Stomach (tissue), 9 donors: ENCODE results near the gene P2RX3. TPM values are rescaled to one million over a fixed set of nuclear protein-coding genes. Genes with fewer than 3 reads are reported as not detected.
"Not testable (repeated sequence)": the region's sequence is repeated elsewhere in the genome, so short reads cannot be mapped to it uniquely, and the experiment has no call there.

Source experiments
- DNase-seq, 2 donors: peaks; one replicate each; pipeline versions ENCODE4 v3.0.0 to v3.0.0-alpha.2; 2013 to 2019
- H3K27ac ChIP-seq, 5 donors: fragments of 200-600 bp in 4 of 5; sonication (generic) in 4 of 5; one replicate each; pipeline ENCODE4 v1.5.1; 2013 to 2019; ENCODE audit warnings: mild to moderate bottlenecking in 1 of 5, moderate library complexity in 1 of 5
- H3K27me3 ChIP-seq, 3 donors: fragments of 200-600 bp; sonication (generic); one replicate each; pipeline ENCODE4 v1.5.1; 2017 to 2019; ENCODE audit warnings: mixed run types in 1 of 3
- H3K36me3 ChIP-seq, 4 donors: fragments of 200-600 bp; sonication (generic); 1 replicate in 3 of 4; 2 replicates in 1 of 4; pipeline ENCODE4 v1.5.1; 2016 to 2019
- H3K4me1 ChIP-seq, 4 donors: fragments of 200-600 bp; sonication (generic); one replicate each; pipeline ENCODE4 v1.5.1; 2016 to 2019
- H3K4me3 ChIP-seq, 4 donors: fragments of 200-600 bp; sonication (generic) in 3 of 4; one replicate each; pipeline ENCODE4 v1.5.1; 2016 to 2019; ENCODE audit warnings: mild to moderate bottlenecking in 1 of 4
- H3K9me3 ChIP-seq, 4 donors: fragments of 200-600 bp; sonication (generic); one replicate each; pipeline ENCODE4 v1.5.1; 2016 to 2019
- EP300 ChIP-seq: sonication (generic); formaldehyde crosslinking; IDR thresholded peaks from one replicate; pipeline ENCODE4 v1.6.1; 2017; ENCODE audit warnings: antibody characterized with exemption
- POLR2A ChIP-seq, 4 donors: fragments of 450-650 bp; IDR thresholded peaks; one replicate each; pipeline ENCODE4 v1.6.1; 2016; ENCODE audit warnings: antibody characterized with exemption in 4 of 4, control low read depth in 2 of 4, mild to moderate bottlenecking in 1 of 4, moderate library complexity in 1 of 4
- POLR2AphosphoS5 ChIP-seq, 3 donors: sonication (generic); formaldehyde crosslinking; IDR thresholded peaks; one replicate each; pipeline ENCODE4 v1.6.1; 2016; ENCODE audit warnings: antibody characterized with exemption in 3 of 3
- WGBS, 5 donors: extraction: QIAGEN DNeasy Blood & Tissue Kit in 3 of 5; methylation state at CpG; one replicate each; pipeline versions ENCODE4 v1.1.5 to v1.1.7; 2013 to 2018; 5-methylcytosine and 5-hydroxymethylcytosine counted together
- intact Hi-C: fragments of 100-400 bp; cut with DNase I; formaldehyde crosslinking; loops from one replicate; pipeline ENCODE4 v1.15.1; 2023; ENCODE audit warnings: low total_unique reads
- polyA plus RNA-seq, 3 donors: library from polyadenylated mRNA; stranded (reverse); fragments of 200-250 nt; gene quantifications; one replicate each; pipeline ENCODE4 v1.2.3, GENCODE V29; 2013
- total RNA-seq, 5 donors: library from RNA; depleted of rRNA; stranded (reverse); fragments of >200 nt; gene quantifications; one replicate each; pipeline versions ENCODE4 v1.1.0 to v1.2.3, GENCODE V29; 2014 to 2016
- TF ChIP-seq, protein P1 (sequence below), 7 experiments: fragments of 450-650 bp in 4 of 7; fragments of 200-600 bp in 3 of 7; sonication (generic) in 3 of 7; IDR thresholded peaks; one replicate each; pipeline ENCODE4 v1.5.1; 2016 to 2019; ENCODE audit warnings: antibody characterized with exemption in 7 of 7, control low read depth in 2 of 7, mild to moderate bottlenecking in 1 of 7
- donor health status: healthy with polysubstance abuse.
- donor health status: Bipolar disorder and iron deficiency.
- donor health status: healthy.

P2RX3 gene
- total and polyA plus RNA-seq, 8 donors = 0.18 to 1.7 TPM; not detected in 6

DNA sequence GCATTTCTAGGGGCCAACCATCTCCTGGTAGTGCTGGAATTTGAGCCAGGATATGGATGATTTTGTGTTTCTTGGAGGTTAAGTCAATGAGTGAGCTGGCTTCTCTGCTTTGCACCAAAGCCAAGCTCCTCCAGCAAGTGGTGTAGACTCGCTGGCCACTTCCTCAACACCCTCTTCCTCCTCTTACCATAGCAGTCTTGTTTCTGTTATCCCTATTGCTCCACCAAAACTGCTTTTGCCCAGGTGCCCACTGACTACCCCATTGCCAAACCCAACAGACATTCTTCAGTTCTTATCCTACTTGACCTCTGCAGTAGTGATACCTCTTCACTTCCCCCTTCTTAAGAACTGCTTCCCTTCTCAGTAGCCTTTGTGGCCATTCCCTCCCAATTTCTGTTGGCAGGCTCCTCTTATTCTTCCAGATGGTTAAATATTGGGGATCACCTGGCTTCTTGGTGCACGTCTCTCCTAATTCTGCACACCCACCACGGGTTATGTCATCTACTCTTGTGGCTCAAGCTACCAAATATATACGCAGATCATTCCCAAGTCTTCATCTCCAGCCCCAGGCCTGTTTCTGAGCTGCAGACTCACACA lies 59.3 kb downstream of the P2RX3 start:
- Histone ChIP-seq H3K9me3 (no peaks in the 10 kb centered on the region), H3K36me3 (no peaks in the 10 kb centered on the region), H3K4me3 (no peak overlapping the region), H3K27me3 (no peaks in the 10 kb centered on the region), H3K27ac (no peak overlapping the region), H3K4me1 (no peaks in the 10 kb centered on the region)
- TF ChIP-seq, protein P1, sequence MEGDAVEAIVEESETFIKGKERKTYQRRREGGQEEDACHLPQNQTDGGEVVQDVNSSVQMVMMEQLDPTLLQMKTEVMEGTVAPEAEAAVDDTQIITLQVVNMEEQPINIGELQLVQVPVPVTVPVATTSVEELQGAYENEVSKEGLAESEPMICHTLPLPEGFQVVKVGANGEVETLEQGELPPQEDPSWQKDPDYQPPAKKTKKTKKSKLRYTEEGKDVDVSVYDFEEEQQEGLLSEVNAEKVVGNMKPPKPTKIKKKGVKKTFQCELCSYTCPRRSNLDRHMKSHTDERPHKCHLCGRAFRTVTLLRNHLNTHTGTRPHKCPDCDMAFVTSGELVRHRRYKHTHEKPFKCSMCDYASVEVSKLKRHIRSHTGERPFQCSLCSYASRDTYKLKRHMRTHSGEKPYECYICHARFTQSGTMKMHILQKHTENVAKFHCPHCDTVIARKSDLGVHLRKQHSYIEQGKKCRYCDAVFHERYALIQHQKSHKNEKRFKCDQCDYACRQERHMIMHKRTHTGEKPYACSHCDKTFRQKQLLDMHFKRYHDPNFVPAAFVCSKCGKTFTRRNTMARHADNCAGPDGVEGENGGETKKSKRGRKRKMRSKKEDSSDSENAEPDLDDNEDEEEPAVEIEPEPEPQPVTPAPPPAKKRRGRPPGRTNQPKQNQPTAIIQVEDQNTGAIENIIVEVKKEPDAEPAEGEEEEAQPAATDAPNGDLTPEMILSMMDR (IDR thresholded peaks at IDR 0.05) = no peak
- no peak for TF ChIP-seq EP300
- TF ChIP-seq POLR2AphosphoS5 (IDR thresholded peaks at IDR 0.05) = no peak
- no peak for TF ChIP-seq POLR2A (IDR thresholded peaks at IDR 0.05)
- DNase-seq = no peak
- intact Hi-C loops = no loop called here
- 72 to 86% (median 78%) methylated on average over 4 of the region's 4 CpGs for WGBS, 5 donors

DNA sequence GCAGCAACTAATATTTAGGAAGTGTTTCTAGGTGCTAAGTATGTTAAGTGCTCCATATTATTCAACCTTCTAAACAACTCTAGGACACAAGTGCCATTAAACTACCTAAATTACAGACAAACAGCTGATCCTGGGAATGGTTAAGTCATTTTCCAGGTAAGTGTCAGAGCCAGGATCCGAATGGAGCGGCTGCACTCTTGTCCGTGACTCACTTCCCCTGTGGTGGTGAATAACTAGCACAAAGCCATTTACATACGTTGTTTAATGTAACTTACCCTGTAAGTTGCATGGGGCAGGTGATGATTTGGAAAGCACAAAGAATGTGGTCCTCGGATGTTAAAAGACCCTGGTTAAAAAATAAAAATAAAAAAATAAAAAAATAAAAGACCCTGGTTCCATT lies 61.1 kb downstream of the P2RX3 start:
- Histone ChIP-seq H3K27me3 (no peaks in the 10 kb centered on the region), H3K4me3 (no peak overlapping the region), H3K36me3 (no peaks in the 10 kb centered on the region), H3K4me1 (no peaks in the 10 kb centered on the region), H3K9me3 (no peaks in the 10 kb centered on the region), H3K27ac (no peak overlapping the region)
- 71 to 85% (median 81%) methylated on average over 5 of the region's 5 CpGs for WGBS, 5 donors
- no peak for DNase-seq
- TF ChIP-seq, protein P1 (IDR thresholded peaks at IDR 0.05) = no peak
- TF ChIP-seq EP300 (no peak), POLR2A (IDR thresholded peaks at IDR 0.05) (no peak), POLR2AphosphoS5 (IDR thresholded peaks at IDR 0.05) (no peak)
- intact Hi-C loops = no loop called here

DNA sequence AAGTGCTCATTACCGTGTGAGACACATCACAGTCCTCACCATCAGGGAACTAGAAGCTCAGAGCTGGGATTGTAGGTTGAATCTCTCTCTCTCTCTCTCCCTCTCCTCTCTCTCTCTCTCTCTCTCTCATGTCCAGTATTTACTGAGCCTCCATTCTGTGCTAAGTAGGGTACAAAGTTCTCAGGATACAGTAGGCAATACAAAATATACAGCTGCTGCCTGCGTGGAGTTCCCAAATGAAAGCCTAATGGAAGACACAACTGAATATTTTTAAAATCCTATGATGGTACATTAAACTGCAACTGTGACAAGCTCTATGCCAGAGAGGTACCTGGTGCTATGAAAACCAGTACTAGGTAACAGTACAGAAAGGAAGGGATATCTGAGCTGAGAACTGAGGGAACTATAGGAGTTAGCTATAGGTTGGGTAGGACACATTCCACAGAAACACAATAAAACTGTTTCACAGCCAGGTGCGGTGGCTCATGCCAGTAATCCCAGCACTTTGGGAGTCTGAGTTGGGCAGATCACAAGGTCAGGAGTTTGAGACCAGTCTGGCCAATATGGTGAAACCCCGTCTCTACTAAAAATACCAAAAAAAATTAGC lies 61.9 kb downstream of the P2RX3 start:
- H3K27me3 ChIP-seq = no peaks in the 10 kb centered on the region
- H3K4me1 ChIP-seq = no peaks in the 10 kb centered on the region
- H3K36me3 ChIP-seq = peaks cover 0 to 2% (median 0%) of the 10 kb centered on the region in 4 donors
- TF ChIP-seq EP300 (no peak), POLR2A (IDR thresholded peaks at IDR 0.05) (no peak), POLR2AphosphoS5 (IDR thresholded peaks at IDR 0.05) (no peak)
- TF ChIP-seq, protein P1 (IDR thresholded peaks at IDR 0.05) = no peak
- no peaks in the 10 kb centered on the region for H3K9me3 ChIP-seq
- H3K27ac ChIP-seq = no peak overlapping the region
- no peak overlapping the region for H3K4me3 ChIP-seq
- intact Hi-C loops = no loop called here
- WGBS, 5 donors = 74 to 83% (median 80%) methylated on average over 4 of the region's 4 CpGs
- no peak for DNase-seq

DNA sequence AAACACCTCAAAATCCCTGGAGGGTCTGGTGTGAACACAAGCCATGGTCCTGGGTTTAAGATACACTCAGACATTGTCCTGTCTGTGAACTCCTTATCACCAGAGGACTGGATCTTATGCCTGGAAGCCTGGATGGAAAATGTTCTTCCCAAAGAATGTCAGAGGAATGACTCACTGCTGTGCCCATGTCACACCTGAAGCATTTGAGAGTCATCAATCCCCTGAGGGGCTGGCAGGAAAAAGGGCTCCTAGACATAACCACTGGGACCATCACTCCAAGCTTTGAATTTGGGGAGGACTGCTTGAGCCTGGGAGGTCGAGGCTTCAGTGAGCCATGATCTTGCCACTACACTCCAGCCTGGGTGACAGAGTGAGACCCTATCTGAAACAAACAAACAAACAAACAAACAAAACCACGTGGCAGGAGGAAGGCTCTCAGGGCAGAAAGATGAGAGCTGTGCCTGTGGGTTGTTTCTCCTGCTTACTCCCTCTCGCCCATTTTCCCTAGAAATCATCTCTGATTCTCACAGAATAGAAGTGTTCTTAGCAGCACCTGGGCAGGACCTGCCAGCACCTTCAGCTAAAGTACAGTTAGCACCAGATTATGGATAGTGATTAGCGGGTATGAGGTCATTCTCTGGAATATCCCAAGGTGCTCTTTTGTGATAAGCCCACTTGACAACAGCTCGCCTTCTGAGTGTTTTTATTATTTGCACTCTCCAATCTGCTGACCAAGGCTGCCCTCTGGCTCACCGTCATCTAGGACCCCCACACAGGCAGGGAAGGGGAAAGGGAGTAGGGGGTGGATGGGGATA lies 64.2 kb downstream of the P2RX3 start:
- Histone ChIP-seq H3K36me3 (peaks cover 0 to 21% (median 7%) of the 10 kb centered on the region in 4 donors), H3K27ac (no peak overlapping the region), H3K4me3 (no peak overlapping the region), H3K9me3 (no peaks in the 10 kb centered on the region), H3K4me1 (peaks cover 0 to 16% (median 0%) of the 10 kb centered on the region in 4 donors), H3K27me3 (no peaks in the 10 kb centered on the region)
- WGBS, 5 donors = 36 to 47% (median 44%) methylated on average over 6 of the region's 6 CpGs
- no peak for DNase-seq
- intact Hi-C loops = no loop called here
- TF ChIP-seq POLR2AphosphoS5 (IDR thresholded peaks at IDR 0.05) = no peak
- TF ChIP-seq, protein P1 (IDR thresholded peaks at IDR 0.05) = no peak

DNA sequence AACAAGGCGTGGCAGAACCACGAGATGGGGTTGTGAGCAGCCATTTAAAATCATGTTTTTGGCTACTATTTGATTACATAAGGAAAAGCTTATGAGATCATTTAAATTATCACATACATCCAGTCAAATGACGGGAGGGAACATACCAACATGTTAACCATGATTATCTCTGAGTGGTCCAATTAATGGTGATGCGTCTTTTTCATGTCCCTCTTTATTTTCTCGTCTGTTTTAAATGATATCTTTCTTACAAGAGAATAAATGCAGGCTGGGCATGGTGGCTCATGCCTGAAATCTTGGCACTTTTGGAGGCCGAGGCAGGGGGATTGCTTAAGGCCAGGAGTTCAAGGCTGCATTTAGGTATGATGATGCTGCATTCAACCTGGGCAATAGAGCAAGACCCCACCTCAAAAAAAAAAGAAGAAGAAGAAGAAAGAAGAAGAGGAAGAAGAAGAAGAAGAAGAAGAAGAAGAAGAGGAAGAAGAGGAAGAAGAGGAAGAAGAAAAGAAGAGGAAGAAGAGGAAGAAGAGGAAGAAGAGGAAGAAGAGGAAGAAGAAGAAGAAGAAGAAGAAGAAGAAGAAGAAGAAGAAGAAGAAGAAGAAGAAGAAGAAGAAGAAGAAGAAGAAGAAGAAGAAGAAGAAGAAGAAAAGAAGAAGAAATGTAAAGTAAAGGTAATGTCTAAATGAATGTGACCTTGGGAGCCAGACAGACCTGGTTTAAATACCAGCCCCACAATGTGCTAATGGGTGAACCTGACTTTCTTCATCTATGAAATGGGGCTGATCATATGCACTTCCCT lies 65.0 kb downstream of the P2RX3 start:
- H3K4me3 ChIP-seq, intact Hi-C loops, H3K9me3 ChIP-seq, DNase-seq, H3K27ac ChIP-seq, H3K27me3 ChIP-seq: not testable (repeated sequence)
- Histone ChIP-seq H3K36me3 (peaks cover 6 to 29% (median 15%) of the 10 kb centered on the region in 4 donors), H3K4me1 (peaks cover 0 to 18% (median 0%) of the 10 kb centered on the region in 4 donors)
- WGBS, 5 donors = 74 to 81% (median 77%) methylated on average over 6 of the region's 6 CpGs
